ENCODE results near the gene MACROH2A2. TPM values are rescaled to one million over a fixed set of nuclear protein-coding genes. Genes with fewer than 3 reads are reported as not detected.

Gene MACROH2A2
- total and polyA plus RNA-seq, 8 donors, result 6.7 to 19.3 (median 9.8) TPM

- Histone ChIP-seq H3K9me3 (no peaks in the 10 kb centered on the region), H3K27ac (no peak overlapping the region), H3K27me3 (no peaks in the 10 kb centered on the region), H3K4me3 (no peak overlapping the region), H3K4me1 (no peaks in the 10 kb centered on the region), H3K36me3 (peaks cover 18 to 71% (median 55%) of the 10 kb centered on the region in 4 donors)
- no peak for TF ChIP-seq POLR2AphosphoS5 (IDR thresholded peaks at IDR 0.05)
- no peak for TF ChIP-seq CTCF (IDR thresholded peaks at IDR 0.05)
- no peak for TF ChIP-seq POLR2A (IDR thresholded peaks at IDR 0.05)
- TF ChIP-seq EP300 (IDR thresholded peaks at IDR 0.05), result no peak
- intact Hi-C loops (cut with DNase I; ENCODE audit: low total_unique reads), result no loop called here
- WGBS, 5 donors, result 83 to 87% (median 84%) methylated on average over 17 to 18 of the region's 18 CpGs
- DNase-seq, result peak in 1 of 2 donors; percentile 47
These were observed 56.6 kb downstream of the MACROH2A2 start for GRCh38 chr10:70109064-70109729.

GRCh38 chr10:70111496-70111895 is 58.9 kb downstream of the MACROH2A2 start:
- 93 to 96% (median 95%) methylated on average over 22 of the region's 22 CpGs for WGBS, 5 donors
- Histone ChIP-seq H3K4me3 (no peak overlapping the region), H3K36me3 (peaks cover 25 to 75% (median 69%) of the 10 kb centered on the region in 4 donors), H3K4me1 (no peaks in the 10 kb centered on the region), H3K9me3 (no peaks in the 10 kb centered on the region), H3K27me3 (no peaks in the 10 kb centered on the region), H3K27ac (no peak overlapping the region)
- DNase-seq, result no peak
- intact Hi-C loops (cut with DNase I; ENCODE audit: low total_unique reads), result no loop called here
- TF ChIP-seq POLR2A (IDR thresholded peaks at IDR 0.05) (no peak), POLR2AphosphoS5 (IDR thresholded peaks at IDR 0.05) (no peak)

GRCh38 chr10:70112071-70112470 is 59.4 kb downstream of the MACROH2A2 start:
- H3K9me3 ChIP-seq, result no peaks in the 10 kb centered on the region
- H3K4me1 ChIP-seq, result no peaks in the 10 kb centered on the region
- no peak overlapping the region for H3K27ac ChIP-seq
- no peaks in the 10 kb centered on the region for H3K27me3 ChIP-seq
- peaks cover 25 to 81% (median 72%) of the 10 kb centered on the region in 4 donors for H3K36me3 ChIP-seq
- intact Hi-C loops (cut with DNase I; ENCODE audit: low total_unique reads), result no loop called here
- 85 to 94% (median 89%) methylated on average over 8 of the region's 8 CpGs for WGBS, 5 donors
- DNase-seq, result no peak
- no peak for TF ChIP-seq POLR2AphosphoS5 (IDR thresholded peaks at IDR 0.05)
- no peak overlapping the region for H3K4me3 ChIP-seq

GRCh38 chr10:70114902-70115301 is 62.3 kb downstream of the MACROH2A2 start:
- no peak for TF ChIP-seq POLR2AphosphoS5 (IDR thresholded peaks at IDR 0.05)
- TF ChIP-seq POLR2A (IDR thresholded peaks at IDR 0.05), result no peak
- TF ChIP-seq EP300 (IDR thresholded peaks at IDR 0.05), result no peak
- TF ChIP-seq CTCF (IDR thresholded peaks at IDR 0.05), result no peak
- Histone ChIP-seq H3K4me3 (no peak overlapping the region), H3K36me3 (peaks cover 46 to 93% (median 86%) of the 10 kb centered on the region in 4 donors), H3K27ac (no peak overlapping the region), H3K4me1 (no peaks in the 10 kb centered on the region), H3K27me3 (no peaks in the 10 kb centered on the region), H3K9me3 (no peaks in the 10 kb centered on the region)
- no peak for DNase-seq
- WGBS, 5 donors, result 88 to 98% (median 96%) methylated on average over 15 of the region's 15 CpGs
- intact Hi-C loops (cut with DNase I; ENCODE audit: low total_unique reads), result no loop called here

GRCh38 chr10:70115948-70116682 is 63.5 kb downstream of the MACROH2A2 start:
- TF ChIP-seq EP300 (IDR thresholded peaks at IDR 0.05) (no peak), POLR2AphosphoS5 (IDR thresholded peaks at IDR 0.05) (no peak), CTCF (IDR thresholded peaks at IDR 0.05) (peak in 5 of 7 experiments; percentile 63 to 93 (median 82))
- DNase-seq, result peak; percentile 71 to 73
- intact Hi-C loops (cut with DNase I; ENCODE audit: low total_unique reads), result loop anchor here (2.0 kb wide), 1 partner anchor 29 kb away; no protein-coding TSS in a partner anchor
- H3K27me3 ChIP-seq, result no peaks in the 10 kb centered on the region
- H3K36me3 ChIP-seq, result peaks cover 56 to 94% (median 87%) of the 10 kb centered on the region in 4 donors
- 46 to 71% (median 48%) methylated on average over 5 to 12 of the region's 12 CpGs for WGBS, 5 donors
- no peak overlapping the region for H3K4me3 ChIP-seq
- H3K4me1 ChIP-seq, result no peaks in the 10 kb centered on the region
- H3K9me3 ChIP-seq, result no peaks in the 10 kb centered on the region
- H3K27ac ChIP-seq, result no peak overlapping the region
